Measurements from ENCODE around the gene ACOD1.
"Not testable (repeated sequence)": the region's sequence is repeated elsewhere in the genome, so short reads cannot be mapped to it uniquely, and the experiment has no call there.

Gene ACOD1

GRCh38 chr13:76954538-76954937 is 6.2 kb downstream of the ACOD1 start:
- no peak for DNase-seq

- no peak for DNase-seq
These were observed 6.9 kb downstream of the ACOD1 start for GRCh38 chr13:76955193-76955592.

- DNase-seq = no peak
These were observed 7.3 kb downstream of the ACOD1 start for GRCh38 chr13:76955661-76956060.

GRCh38 chr13:76958841-76959432 is 10.6 kb downstream of the ACOD1 start:
- no peak for DNase-seq

GRCh38 chr13:76959734-76960133 is 11.4 kb downstream of the ACOD1 start:
- not testable (repeated sequence) for DNase-seq

- DNase-seq = no peak
These were observed 17.6 kb downstream of the ACOD1 start for GRCh38 chr13:76965759-76966421.

- DNase-seq = no peak
These were observed 18.7 kb downstream of the ACOD1 start for GRCh38 chr13:76967031-76967430.

- DNase-seq = no peak
These were observed 19.7 kb downstream of the ACOD1 start for GRCh38 chr13:76968041-76968440.

- DNase-seq = no peak
These were observed 21.4 kb downstream of the ACOD1 start for GRCh38 chr13:76969488-76970365.

- DNase-seq = no peak
These were observed 22.9 kb downstream of the ACOD1 start for GRCh38 chr13:76971215-76971614.

GRCh38 chr13:76971851-76972829 is 23.8 kb downstream of the ACOD1 start:
- DNase-seq = no peak

- no peak for DNase-seq
These were observed 25.8 kb downstream of the ACOD1 start for GRCh38 chr13:76973920-76974617.

- DNase-seq = no peak
These were observed 26.3 kb downstream of the ACOD1 start for GRCh38 chr13:76974618-76974975.

- no peak for DNase-seq
These were observed 27.6 kb downstream of the ACOD1 start for GRCh38 chr13:76975863-76976262.

- no peak for DNase-seq
These were observed 28.2 kb downstream of the ACOD1 start for GRCh38 chr13:76976490-76976889.

- DNase-seq = no peak
These were observed 28.6 kb downstream of the ACOD1 start for GRCh38 chr13:76976929-76977328.

- peak; percentile 95 for DNase-seq
These were observed 31.9 kb downstream of the ACOD1 start for GRCh38 chr13:76980075-76980718.

- no peak for DNase-seq
These were observed 33.8 kb downstream of the ACOD1 start for GRCh38 chr13:76982061-76982460.

GRCh38 chr13:76983676-76984075 is 35.4 kb downstream of the ACOD1 start:
- no peak for DNase-seq

- DNase-seq = peak; percentile 90
These were observed 43.1 kb downstream of the ACOD1 start for GRCh38 chr13:76991432-76991795.

GRCh38 chr13:76991796-76992547 is 43.7 kb downstream of the ACOD1 start, which contains the start of gene CLN5:
CLN5 (plus strand) TSS chr13:76992081; CDS start chr13:76992099, 18 bp downstream.
- DNase-seq = peak; percentile 98
